GM20000 (cell line): ENCODE results near the gene ITGA8.

Experiments
- DNase-seq: peaks from one replicate; pipeline ENCODE4 v3.0.0; 2012; ENCODE audit warnings: low spot score
- TF ChIP-seq, protein P1 (sequence below): IDR thresholded peaks from 2 replicates; pipeline ENCODE4 v1.5.1; 2012; ENCODE audit warnings: mild to moderate bottlenecking, control low read depth; ENCODE audit errors: extremely low read depth, missing control alignments

Gene ITGA8

DNA sequence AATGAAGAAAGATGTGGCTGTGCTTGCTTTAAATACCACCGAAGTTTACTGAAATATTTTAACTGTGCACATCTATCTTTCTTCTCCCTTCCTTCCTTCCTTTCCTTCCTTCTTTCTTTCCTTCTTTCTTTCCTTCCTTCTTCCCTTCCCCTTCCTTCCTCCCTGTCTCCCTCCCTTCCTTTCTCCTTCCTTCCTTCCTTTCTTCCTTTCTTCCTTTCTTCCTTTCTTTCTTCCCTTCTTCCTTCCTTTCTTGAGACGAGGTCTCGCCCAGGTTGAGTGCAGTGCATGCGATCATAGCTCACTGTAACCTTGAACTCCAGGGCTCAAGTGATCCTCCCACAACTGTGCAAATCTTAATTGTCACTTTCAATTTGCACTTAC, 190.9 kb downstream of the ITGA8 start:
- TF ChIP-seq, protein P1, sequence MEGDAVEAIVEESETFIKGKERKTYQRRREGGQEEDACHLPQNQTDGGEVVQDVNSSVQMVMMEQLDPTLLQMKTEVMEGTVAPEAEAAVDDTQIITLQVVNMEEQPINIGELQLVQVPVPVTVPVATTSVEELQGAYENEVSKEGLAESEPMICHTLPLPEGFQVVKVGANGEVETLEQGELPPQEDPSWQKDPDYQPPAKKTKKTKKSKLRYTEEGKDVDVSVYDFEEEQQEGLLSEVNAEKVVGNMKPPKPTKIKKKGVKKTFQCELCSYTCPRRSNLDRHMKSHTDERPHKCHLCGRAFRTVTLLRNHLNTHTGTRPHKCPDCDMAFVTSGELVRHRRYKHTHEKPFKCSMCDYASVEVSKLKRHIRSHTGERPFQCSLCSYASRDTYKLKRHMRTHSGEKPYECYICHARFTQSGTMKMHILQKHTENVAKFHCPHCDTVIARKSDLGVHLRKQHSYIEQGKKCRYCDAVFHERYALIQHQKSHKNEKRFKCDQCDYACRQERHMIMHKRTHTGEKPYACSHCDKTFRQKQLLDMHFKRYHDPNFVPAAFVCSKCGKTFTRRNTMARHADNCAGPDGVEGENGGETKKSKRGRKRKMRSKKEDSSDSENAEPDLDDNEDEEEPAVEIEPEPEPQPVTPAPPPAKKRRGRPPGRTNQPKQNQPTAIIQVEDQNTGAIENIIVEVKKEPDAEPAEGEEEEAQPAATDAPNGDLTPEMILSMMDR, result no peak
- DNase-seq, result no peak

GRCh38 chr10:15526754-15527153, 193.0 kb downstream of the ITGA8 start:
- DNase-seq, result no peak
- TF ChIP-seq, protein P1, result no peak

- DNase-seq, result no peak
These were observed 198.3 kb downstream of the ITGA8 start for GRCh38 chr10:15521328-15521903.

DNA sequence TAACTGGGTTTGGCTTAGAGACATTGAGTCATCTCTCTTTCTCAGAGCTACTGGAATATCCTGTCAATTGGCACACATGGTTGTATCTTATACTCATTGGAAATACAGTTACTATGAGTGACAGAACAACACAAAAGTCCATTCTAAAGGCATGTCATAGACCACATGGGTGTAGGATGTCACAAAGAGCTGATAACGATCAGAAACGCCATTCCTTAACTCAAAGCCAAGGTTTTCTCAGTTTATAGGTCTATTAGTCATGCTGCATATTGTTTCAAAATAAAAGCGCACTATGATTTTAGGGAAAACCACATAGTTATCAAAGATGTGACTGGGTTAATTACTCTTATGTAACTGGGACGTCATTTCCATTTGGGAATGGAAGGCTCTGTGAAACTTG, 201.5 kb downstream of the ITGA8 start:
- no peak for DNase-seq
- TF ChIP-seq, protein P1, result no peak

More at GRCh38 chr10:15521328-15521903, 198.3 kb downstream of the ITGA8 start:
- TF ChIP-seq, protein P1, result no peak

GRCh38 chr10:15516256-15517085, 203.3 kb downstream of the ITGA8 start:
- TF ChIP-seq, protein P1, result no peak
- DNase-seq, result no peak

GRCh38 chr10:15515202-15515601, 204.5 kb downstream of the ITGA8 start:
- DNase-seq, result no peak
- TF ChIP-seq, protein P1, result no peak

GRCh38 chr10:15510963-15511362, 208.8 kb downstream of the ITGA8 start:
- no peak for DNase-seq
- TF ChIP-seq, protein P1, result no peak
